OCI-LY3 (cell line): ENCODE results near the gene ALDOB.

Source experiments
- H2AFZ ChIP-seq: fragments of 200-600, 300-600 bp; shearing (Covaris generic); 2 replicates; pipeline ENCODE4 v1.6.0; 2014; ENCODE audit warnings: antibody characterized with exemption, low read depth, low read length
- H3K27ac ChIP-seq: fragments of 200-600, 300-600 bp; sonication (generic); 2 replicates; pipeline ENCODE4 v1.5.1; 2014; ENCODE audit warnings: mild to moderate bottlenecking, low read length, moderate library complexity, mixed read lengths
- H3K27me3 ChIP-seq: fragments of 200-600, 300-600 bp; sonication (generic); 2 replicates; pipeline ENCODE4 v1.6.1; 2014; ENCODE audit warnings: low read depth, low read length, mixed read lengths
- H3K36me3 ChIP-seq: fragments of 200-600, 300-600 bp; sonication (generic); replicated peaks from 2 replicates; pipeline ENCODE3; 2014; ENCODE audit warnings: low read depth, low read length, mixed read lengths
- H3K4me1 ChIP-seq: fragments of 300-600, 200-600 bp; sonication (generic); 2 replicates; pipeline ENCODE4 v1.6.1; 2014; ENCODE audit warnings: low read length, mixed read lengths
- H3K4me2 ChIP-seq: fragments of 200-600, 300-600 bp; sonication (generic); 2 replicates; pipeline ENCODE4 v1.6.1; 2014; ENCODE audit warnings: low read length, mixed read lengths
- H3K4me3 ChIP-seq: fragments of 300-600, 200-600 bp; sonication (generic); 2 replicates; pipeline ENCODE4 v1.5.1; 2014; ENCODE audit warnings: antibody characterized with exemption, mild to moderate bottlenecking, low read length, moderate library complexity
- H3K79me2 ChIP-seq: fragments of 300-600, 200-600 bp; shearing (Covaris generic); 2 replicates; pipeline ENCODE4 v1.6.1; 2014; ENCODE audit warnings: mild to moderate bottlenecking, low read length, mixed read lengths
- H3K9ac ChIP-seq: fragments of 300-600, 200-600 bp; shearing (Covaris generic); 2 replicates; pipeline ENCODE4 v1.6.0; 2014; ENCODE audit warnings: mild to moderate bottlenecking, low read length, moderate library complexity
- H3K9me3 ChIP-seq: fragments of 200-600, 300-600 bp; shearing (Covaris generic); 2 replicates; pipeline ENCODE4 v1.6.1; 2014; ENCODE audit warnings: low read length, mixed read lengths; ENCODE audit not compliant: insufficient read depth
- H4K20me1 ChIP-seq: fragments of 200-600, 300-600 bp; sonication (generic); 2 replicates; pipeline ENCODE4 v1.6.1; 2016; ENCODE audit warnings: low read length, mixed read lengths; ENCODE audit not compliant: insufficient read depth
- EZH2phosphoT487 ChIP-seq: fragments of 200-600 bp; shearing (Covaris generic); IDR thresholded peaks from 2 replicates; pipeline ENCODE4 v1.6.1; 2018; ENCODE audit warnings: antibody characterized with exemption, mixed run types, low read depth
- TF ChIP-seq, protein P1 (sequence below): fragments of 200-600, 300-600 bp; sonication (generic); IDR thresholded peaks from 2 replicates; pipeline ENCODE4 v1.5.1; 2014; ENCODE audit warnings: antibody characterized with exemption, low read length, low read depth

The ALDOB gene

DNA sequence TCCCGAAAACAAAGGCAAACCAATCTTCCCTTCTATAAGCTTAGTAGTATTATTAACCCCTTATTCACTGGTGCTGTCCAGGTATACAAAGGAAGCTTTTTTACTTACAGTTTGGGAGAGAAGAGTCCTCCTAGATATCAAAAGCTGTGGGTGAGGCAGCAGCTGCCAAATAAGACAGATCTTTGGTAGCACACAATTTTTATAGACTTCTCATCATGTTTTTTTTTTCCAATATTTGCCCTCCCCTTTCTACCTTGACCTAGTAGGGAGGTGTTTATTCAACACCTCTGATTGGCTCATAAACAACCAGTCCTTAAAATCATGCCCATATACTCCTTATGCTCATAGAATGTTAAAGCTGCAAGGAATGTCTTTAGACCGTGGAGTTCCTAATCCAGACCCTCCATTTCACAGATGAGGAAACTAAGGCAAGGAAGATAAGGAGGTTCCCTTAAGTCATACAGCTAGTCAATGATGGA is at the start of gene ALDOB:
Gene ALDOB, minus strand, starts transcription at position 174 of the 479 bp plus-strand sequence. CDS start 4,887 bp downstream, outside the sequence.
- no peaks in the 10 kb centered on the region for H3K27me3 ChIP-seq
- TF ChIP-seq EZH2phosphoT487, result no peak
- TF ChIP-seq, protein P1, sequence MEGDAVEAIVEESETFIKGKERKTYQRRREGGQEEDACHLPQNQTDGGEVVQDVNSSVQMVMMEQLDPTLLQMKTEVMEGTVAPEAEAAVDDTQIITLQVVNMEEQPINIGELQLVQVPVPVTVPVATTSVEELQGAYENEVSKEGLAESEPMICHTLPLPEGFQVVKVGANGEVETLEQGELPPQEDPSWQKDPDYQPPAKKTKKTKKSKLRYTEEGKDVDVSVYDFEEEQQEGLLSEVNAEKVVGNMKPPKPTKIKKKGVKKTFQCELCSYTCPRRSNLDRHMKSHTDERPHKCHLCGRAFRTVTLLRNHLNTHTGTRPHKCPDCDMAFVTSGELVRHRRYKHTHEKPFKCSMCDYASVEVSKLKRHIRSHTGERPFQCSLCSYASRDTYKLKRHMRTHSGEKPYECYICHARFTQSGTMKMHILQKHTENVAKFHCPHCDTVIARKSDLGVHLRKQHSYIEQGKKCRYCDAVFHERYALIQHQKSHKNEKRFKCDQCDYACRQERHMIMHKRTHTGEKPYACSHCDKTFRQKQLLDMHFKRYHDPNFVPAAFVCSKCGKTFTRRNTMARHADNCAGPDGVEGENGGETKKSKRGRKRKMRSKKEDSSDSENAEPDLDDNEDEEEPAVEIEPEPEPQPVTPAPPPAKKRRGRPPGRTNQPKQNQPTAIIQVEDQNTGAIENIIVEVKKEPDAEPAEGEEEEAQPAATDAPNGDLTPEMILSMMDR, result no peak
- no peak within 1 kb of the TSS for H3K4me3 ChIP-seq
- H3K4me2 ChIP-seq, result peak within 1 kb of the TSS; percentile 15; the same call in 1 of the 2 replicates
- no peaks in the 10 kb centered on the region for H3K79me2 ChIP-seq
- no peak within 1 kb of the TSS for H3K9ac ChIP-seq
- H3K4me1 ChIP-seq, result peaks cover 20% of the 10 kb centered on the region
- no peaks in the 10 kb centered on the region for H3K9me3 ChIP-seq
- no peaks in the 10 kb centered on the region for H3K36me3 ChIP-seq
- H3K27ac ChIP-seq, result no peak within 1 kb of the TSS
- H2AFZ ChIP-seq, result no peak within 1 kb of the TSS
- H4K20me1 ChIP-seq, result no peaks in the 10 kb centered on the region

DNA sequence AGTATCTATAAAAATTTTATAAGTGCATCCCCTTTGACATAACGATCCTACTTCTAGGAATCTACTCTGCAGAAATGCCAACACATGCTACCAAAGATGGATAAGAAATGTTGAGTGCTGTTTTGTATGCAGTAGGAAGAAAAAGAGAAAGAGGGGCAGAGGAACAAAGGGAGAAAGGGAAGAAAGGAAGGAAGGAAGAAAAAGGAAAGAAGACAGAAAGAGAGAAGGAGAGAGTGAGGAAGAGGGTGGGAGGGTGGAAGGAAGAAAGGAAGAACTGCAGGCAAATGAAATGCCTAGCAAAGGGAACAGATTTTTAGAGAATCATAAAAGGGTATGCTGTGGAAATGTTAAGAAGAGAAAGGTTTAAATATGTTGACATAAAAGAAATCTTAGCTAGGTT is 48.5 kb upstream of the ALDOB start:
- Histone ChIP-seq H3K9me3 (no peaks in the 10 kb centered on the region), H3K27ac (no peak overlapping the region), H3K27me3 (0 out of 2 replicates have a peak, but pooled peaks cover 1% of the 10 kb centered on the region), H3K4me3 (no peak overlapping the region), H2AFZ (no peak overlapping the region), H3K9ac (no peak overlapping the region), H4K20me1 (no peaks in the 10 kb centered on the region), H3K79me2 (no peaks in the 10 kb centered on the region), H3K4me2 (no peak overlapping the region), H3K36me3 (no peaks in the 10 kb centered on the region), H3K4me1 (no peaks in the 10 kb centered on the region)
- TF ChIP-seq EZH2phosphoT487, result no peak
- TF ChIP-seq, protein P1, result no peak

DNA sequence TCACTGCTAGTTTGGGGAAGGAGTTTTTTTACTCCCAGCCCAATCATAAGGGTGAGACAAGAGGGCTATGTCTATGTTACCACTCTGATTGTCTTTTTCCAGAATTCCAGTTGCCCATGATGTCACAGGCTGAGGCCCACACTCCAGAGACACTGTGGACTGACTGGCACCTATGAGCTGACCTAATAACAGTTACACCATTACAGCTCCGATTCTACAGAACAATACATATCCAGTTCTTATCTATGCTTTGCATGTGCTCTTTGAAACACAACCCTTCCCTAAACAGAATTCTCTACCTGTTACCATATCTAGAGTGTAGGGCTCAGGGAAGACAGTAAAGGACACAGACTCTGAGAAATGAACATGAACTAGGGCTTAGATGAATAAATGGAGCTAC is 45.7 kb upstream of the ALDOB start:
- TF ChIP-seq EZH2phosphoT487, result no peak
- TF ChIP-seq, protein P1, result no peak
- no peaks in the 10 kb centered on the region for H3K9me3 ChIP-seq
- H3K4me2 ChIP-seq, result no peak overlapping the region
- H3K27me3 ChIP-seq, result 0 out of 2 replicates have a peak, but pooled peaks cover 3% of the 10 kb centered on the region
- no peaks in the 10 kb centered on the region for H3K4me1 ChIP-seq
- no peak overlapping the region for H3K4me3 ChIP-seq
- no peak overlapping the region for H3K9ac ChIP-seq
- no peaks in the 10 kb centered on the region for H4K20me1 ChIP-seq
- no peaks in the 10 kb centered on the region for H3K36me3 ChIP-seq
- H3K27ac ChIP-seq, result no peak overlapping the region
- H2AFZ ChIP-seq, result no peak overlapping the region
- no peaks in the 10 kb centered on the region for H3K79me2 ChIP-seq

DNA sequence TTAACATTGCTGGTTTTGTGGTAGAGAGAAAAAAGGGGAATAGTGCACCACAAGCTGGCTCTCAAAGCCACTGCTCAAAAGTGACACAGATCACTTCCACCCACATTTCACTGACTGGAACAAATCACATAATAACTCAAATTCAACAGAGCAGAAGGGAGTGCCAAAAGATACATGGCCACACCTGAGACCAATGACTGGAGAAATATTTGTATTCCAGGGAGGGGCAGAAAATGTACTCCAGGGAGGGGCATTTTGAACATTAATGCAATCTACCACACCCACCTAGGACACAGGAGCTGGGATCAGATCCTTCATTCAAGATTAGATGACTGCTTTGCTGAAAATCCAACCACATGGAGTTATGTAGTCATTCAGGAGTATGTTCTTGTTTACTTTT is 44.8 kb upstream of the ALDOB start:
- H3K36me3 ChIP-seq, result no peaks in the 10 kb centered on the region
- H3K27ac ChIP-seq, result no peak overlapping the region
- no peaks in the 10 kb centered on the region for H3K4me1 ChIP-seq
- no peak for TF ChIP-seq EZH2phosphoT487
- TF ChIP-seq, protein P1, result no peak
- H3K79me2 ChIP-seq, result no peaks in the 10 kb centered on the region
- H3K4me3 ChIP-seq, result no peak overlapping the region
- no peaks in the 10 kb centered on the region for H3K9me3 ChIP-seq
- H4K20me1 ChIP-seq, result no peaks in the 10 kb centered on the region
- H3K9ac ChIP-seq, result no peak overlapping the region
- H3K27me3 ChIP-seq, result 0 out of 2 replicates have a peak, but pooled peaks cover 3% of the 10 kb centered on the region
- no peak overlapping the region for H2AFZ ChIP-seq
- H3K4me2 ChIP-seq, result no peak overlapping the region
